AG10803 (cell line): ENCODE measurements around the gene JPH2.

Experiments used
- DNase-seq: peaks from one replicate; pipeline ENCODE4 v3.0.0; 2010; ENCODE audit warnings: low read depth
- H3K4me3 ChIP-seq: 2 replicates; pipeline ENCODE4 v1.5.1; 2011; ENCODE audit warnings: mild to moderate bottlenecking, low read length, control low read depth
- TF ChIP-seq, protein P1 (sequence below): conservative IDR thresholded peaks from 2 replicates; pipeline ENCODE4 v1.5.1; 2011; ENCODE audit warnings: mild to moderate bottlenecking, low read length, control low read depth, inconsistent platforms

JPH2 gene

DNA sequence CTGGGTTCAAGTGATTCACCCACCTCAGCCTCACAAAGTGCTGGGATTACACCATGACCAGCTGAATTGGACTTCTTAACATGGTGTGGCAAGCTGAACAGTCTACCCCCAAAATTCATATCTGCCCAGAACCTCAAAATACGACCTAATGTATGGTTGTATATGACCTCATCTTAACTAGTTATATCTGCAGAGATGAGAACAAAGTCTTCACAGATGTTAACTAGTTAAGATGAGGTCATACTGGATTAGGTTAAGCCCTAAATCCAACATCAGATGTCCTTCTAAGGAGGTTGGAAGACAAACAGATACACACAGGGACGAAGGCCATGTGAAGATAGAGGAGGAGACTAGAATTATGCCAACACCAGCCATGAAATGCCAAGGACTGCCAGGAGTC lies 102.5 kb downstream of the JPH2 start:
- TF ChIP-seq, protein P1, sequence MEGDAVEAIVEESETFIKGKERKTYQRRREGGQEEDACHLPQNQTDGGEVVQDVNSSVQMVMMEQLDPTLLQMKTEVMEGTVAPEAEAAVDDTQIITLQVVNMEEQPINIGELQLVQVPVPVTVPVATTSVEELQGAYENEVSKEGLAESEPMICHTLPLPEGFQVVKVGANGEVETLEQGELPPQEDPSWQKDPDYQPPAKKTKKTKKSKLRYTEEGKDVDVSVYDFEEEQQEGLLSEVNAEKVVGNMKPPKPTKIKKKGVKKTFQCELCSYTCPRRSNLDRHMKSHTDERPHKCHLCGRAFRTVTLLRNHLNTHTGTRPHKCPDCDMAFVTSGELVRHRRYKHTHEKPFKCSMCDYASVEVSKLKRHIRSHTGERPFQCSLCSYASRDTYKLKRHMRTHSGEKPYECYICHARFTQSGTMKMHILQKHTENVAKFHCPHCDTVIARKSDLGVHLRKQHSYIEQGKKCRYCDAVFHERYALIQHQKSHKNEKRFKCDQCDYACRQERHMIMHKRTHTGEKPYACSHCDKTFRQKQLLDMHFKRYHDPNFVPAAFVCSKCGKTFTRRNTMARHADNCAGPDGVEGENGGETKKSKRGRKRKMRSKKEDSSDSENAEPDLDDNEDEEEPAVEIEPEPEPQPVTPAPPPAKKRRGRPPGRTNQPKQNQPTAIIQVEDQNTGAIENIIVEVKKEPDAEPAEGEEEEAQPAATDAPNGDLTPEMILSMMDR, result no peak
- no peak for DNase-seq
- H3K4me3 ChIP-seq, result no peak overlapping the region

DNA sequence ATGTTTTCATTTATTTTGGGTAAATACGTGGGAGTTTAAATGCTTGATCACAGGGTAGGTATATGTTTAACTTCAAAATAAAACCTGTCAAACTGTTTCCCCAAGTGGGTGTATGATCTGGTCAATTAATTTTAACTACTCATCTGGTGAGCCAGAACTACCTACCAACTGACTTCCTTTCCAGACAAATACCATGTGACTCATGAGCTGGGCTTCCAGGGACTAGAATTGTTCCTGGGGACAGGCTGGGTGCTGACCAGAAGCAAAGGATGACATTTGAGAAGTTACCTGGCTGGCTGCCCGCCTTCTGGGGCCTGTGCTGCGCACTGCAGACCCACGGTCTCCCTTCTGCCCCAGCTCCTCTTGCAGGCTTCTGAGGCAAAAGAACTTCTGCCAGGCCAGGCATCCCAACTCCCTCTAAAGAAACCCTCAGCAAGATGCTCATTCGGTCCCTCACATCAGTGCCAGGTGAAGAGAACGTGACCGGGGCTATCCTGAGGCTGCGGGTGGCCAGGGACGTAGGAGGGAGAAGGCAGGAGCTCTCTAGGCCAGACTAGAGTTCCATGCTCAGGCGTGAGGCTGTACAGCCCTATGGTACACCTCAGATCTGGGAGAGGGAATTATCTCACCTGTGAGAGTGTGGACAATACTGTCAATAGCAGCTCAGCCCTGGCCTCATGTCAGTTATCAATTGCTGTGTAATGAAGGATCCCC lies 103.6 kb downstream of the JPH2 start:
- peak; percentile 43 for DNase-seq
- H3K4me3 ChIP-seq, result no peak overlapping the region
- TF ChIP-seq, protein P1, result no peak

GRCh38 chr20:44081888-44082287 lies 105.1 kb downstream of the JPH2 start:
- TF ChIP-seq, protein P1, result no peak
- DNase-seq, result no peak
- H3K4me3 ChIP-seq, result no peak overlapping the region

- no peak for DNase-seq
- TF ChIP-seq, protein P1, result no peak
- no peak overlapping the region for H3K4me3 ChIP-seq
Measured at GRCh38 chr20:44081476-44081875, 105.5 kb downstream of the JPH2 start.

DNA sequence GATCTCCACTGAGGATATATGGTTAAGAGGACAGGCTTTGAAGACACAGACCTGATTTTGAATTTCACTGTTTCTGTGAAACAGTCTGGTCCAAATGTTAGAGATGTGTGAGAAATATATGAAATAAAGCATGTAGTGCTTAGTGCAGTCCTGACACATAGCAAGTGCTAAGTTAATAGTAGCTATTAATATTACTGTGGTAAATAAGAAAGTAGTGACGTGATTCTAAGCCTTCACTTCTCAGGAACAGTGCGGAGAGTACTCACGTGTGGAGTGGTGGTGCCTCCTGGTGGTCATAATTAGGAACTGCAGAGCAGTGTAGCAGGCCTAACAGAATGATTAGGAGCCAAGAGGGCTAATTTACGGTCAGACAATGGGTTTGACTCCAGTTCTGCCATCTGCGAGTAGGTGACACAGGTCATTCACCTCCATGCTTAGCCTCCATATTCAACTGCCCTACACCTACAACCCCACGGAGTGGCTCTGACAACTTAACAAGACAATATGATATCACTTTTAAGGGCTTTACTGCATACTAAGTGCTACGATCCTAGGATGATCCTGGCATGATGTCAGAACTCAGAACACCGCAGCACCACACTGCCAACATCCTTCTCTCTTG lies 106.2 kb downstream of the JPH2 start:
- no peak overlapping the region for H3K4me3 ChIP-seq
- DNase-seq, result peak; percentile 71
- TF ChIP-seq, protein P1, result peak; percentile 99

- no peak overlapping the region for H3K4me3 ChIP-seq
- TF ChIP-seq, protein P1, result no peak
- DNase-seq, result no peak
Measured at GRCh38 chr20:44080064-44080463, 106.9 kb downstream of the JPH2 start.

DNA sequence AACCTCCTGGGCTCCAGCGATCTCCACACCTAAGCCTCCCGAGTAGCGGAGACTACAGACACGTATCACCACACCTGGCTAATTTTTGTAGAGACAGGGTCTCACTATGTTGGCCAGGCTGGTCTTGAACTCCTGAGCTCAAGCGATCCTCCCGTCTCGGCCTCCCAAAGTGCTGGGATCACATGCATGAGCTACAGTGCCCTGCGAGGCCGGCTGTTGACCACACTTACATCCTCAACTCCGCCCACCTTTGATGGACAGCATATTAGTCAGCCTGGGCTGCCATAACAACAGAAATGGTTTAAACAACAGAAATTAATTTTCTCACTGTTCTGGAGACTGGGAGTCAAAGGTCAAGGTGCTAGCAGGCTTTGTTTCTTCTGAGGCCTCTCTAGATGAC lies 107.7 kb downstream of the JPH2 start:
- H3K4me3 ChIP-seq, result no peak overlapping the region
- DNase-seq, result no peak
- TF ChIP-seq, protein P1, result no peak
